Lower leg skin (tissue), 4 donors: Measurements from ENCODE around the gene PRICKLE2. TPM values are rescaled to one million over a fixed set of nuclear protein-coding genes. Genes with fewer than 3 reads are reported as not detected.

Source experiments
- DNase-seq, 2 donors: peaks; one replicate each; pipeline ENCODE4 v3.0.0-alpha.2; 2019; ENCODE audit warnings: low spot score in 2 of 2
- H3K4me3 ChIP-seq: fragments of 200-600 bp; sonication (generic); 2 replicates; pipeline ENCODE4 v1.5.1; 2017; ENCODE audit warnings: mild to moderate bottlenecking, low read depth; ENCODE audit not compliant: poor library complexity, severe bottlenecking
- POLR2A ChIP-seq, 2 donors: fragments of 450-650 bp; IDR thresholded peaks; one replicate each; pipeline ENCODE4 v1.6.1; 2016 to 2017; ENCODE audit warnings: antibody characterized with exemption in 2 of 2, mild to moderate bottlenecking in 1 of 2, moderate library complexity in 1 of 2
- WGBS, 2 donors: methylation state at CpG; one replicate each; pipeline ENCODE4 v1.1.5; 2018; 5-methylcytosine and 5-hydroxymethylcytosine counted together
- intact Hi-C: fragments of 100-400 bp; cut with DNase I; formaldehyde crosslinking; loops from one replicate; pipeline ENCODE4 v1.15.0; 2023; ENCODE audit warnings: low total_unique reads
- total RNA-seq, 4 donors: library from RNA; depleted of rRNA; stranded (reverse); fragments of >200 nt; gene quantifications; one replicate each; pipeline ENCODE4 v1.1.0, GENCODE V29; 2016
- TF ChIP-seq, protein P1 (sequence below), 3 donors: fragments of 450-650 bp; IDR thresholded peaks; one replicate each; pipeline ENCODE4 v1.5.1; 2016; ENCODE audit warnings: antibody characterized with exemption in 3 of 3, mild to moderate bottlenecking in 3 of 3, moderate library complexity in 2 of 3

The PRICKLE2 gene
- total RNA-seq, 4 donors from 2014 or later = 10.2 to 18.7 (median 11.7) TPM

DNA sequence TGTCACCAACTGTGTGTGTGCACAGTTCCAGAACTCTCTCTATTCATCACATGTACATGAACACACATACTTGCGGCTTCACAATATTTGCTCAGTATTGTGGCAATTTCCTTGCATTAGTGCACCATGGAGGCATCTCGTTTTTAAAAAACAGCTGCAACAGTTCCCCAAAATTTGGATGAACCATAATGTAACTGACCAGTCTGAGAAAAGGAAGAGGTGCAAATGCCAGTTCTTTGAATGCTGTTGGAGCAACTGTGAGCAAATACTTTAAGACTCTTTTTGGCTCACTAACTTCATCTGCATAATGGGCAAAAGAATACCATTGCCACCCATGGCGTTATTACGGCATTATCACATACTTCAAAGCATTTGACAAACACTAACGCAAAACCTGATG, 163.6 kb downstream of the PRICKLE2 start:
- H3K4me3 ChIP-seq = no peak overlapping the region
- intact Hi-C loops = no loop called here
- no peak for DNase-seq
- TF ChIP-seq, protein P1, sequence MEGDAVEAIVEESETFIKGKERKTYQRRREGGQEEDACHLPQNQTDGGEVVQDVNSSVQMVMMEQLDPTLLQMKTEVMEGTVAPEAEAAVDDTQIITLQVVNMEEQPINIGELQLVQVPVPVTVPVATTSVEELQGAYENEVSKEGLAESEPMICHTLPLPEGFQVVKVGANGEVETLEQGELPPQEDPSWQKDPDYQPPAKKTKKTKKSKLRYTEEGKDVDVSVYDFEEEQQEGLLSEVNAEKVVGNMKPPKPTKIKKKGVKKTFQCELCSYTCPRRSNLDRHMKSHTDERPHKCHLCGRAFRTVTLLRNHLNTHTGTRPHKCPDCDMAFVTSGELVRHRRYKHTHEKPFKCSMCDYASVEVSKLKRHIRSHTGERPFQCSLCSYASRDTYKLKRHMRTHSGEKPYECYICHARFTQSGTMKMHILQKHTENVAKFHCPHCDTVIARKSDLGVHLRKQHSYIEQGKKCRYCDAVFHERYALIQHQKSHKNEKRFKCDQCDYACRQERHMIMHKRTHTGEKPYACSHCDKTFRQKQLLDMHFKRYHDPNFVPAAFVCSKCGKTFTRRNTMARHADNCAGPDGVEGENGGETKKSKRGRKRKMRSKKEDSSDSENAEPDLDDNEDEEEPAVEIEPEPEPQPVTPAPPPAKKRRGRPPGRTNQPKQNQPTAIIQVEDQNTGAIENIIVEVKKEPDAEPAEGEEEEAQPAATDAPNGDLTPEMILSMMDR (IDR thresholded peaks at IDR 0.05) = no peak
- TF ChIP-seq POLR2A (IDR thresholded peaks at IDR 0.05) = no peak
- 77% methylated on average over 5 of the region's 5 CpGs for WGBS, 2 donors

DNA sequence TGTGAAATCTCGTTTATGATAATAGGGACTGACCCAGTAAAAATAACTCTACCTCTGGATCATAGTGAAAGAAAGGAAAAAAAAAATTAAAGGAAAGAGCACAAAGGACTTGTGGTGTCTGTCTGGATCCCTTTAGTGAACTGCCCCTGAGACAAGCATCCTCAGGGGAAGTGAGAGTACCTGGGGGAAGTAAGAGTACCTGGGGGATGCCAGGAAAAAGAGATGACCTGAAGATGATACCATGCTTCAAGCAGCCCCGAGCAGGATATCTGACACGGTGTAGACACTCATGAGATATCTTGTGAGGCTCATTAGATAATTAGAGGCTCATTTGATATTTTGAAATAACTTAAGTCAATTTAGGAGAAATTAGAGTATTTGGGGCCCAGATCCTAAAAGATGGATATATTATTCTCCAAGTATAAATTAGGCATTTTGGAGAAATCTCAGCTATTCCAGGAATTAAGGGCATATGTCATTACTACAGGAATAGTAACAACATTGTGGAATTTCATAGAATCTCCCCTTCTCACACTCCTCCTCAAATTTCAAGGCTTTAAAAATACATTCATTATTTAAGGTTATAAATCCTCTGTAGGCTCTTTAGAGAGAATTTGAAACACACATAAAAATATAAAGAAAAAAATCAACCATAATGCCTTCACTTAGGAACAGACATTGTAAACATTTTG, 165.6 kb downstream of the PRICKLE2 start:
- no peak for DNase-seq
- intact Hi-C loops = no loop called here
- H3K4me3 ChIP-seq = no peak overlapping the region
- TF ChIP-seq, protein P1 (IDR thresholded peaks at IDR 0.05) = no peak
- no peak for TF ChIP-seq POLR2A (IDR thresholded peaks at IDR 0.05)
- 85 to 89% methylated on average over 3 of the region's 3 CpGs for WGBS, 2 donors

DNA sequence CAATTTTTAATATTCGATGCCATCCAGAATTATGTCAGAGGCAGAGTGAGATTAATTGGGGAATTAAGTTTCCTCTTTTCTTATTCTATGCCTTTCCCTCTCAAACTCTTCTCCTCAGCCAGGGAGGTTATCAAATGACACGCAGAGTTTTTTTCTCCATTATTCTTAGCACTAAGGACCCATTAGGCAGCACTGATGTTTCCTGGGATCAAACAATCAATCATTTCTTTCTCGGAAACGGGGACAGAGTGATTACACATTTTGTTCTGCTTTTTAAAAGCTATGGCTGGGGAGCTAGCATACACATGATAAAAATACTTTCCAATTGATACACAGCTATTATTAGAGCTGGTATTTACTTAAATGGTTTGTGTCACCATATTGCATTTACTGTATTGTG, 166.7 kb downstream of the PRICKLE2 start:
- DNase-seq = no peak
- WGBS, 2 donors = 67 to 77% methylated on average over 4 of the region's 4 CpGs
- intact Hi-C loops = no loop called here
- no peak overlapping the region for H3K4me3 ChIP-seq
- TF ChIP-seq, protein P1 (IDR thresholded peaks at IDR 0.05) = no peak
- no peak for TF ChIP-seq POLR2A (IDR thresholded peaks at IDR 0.05)

DNA sequence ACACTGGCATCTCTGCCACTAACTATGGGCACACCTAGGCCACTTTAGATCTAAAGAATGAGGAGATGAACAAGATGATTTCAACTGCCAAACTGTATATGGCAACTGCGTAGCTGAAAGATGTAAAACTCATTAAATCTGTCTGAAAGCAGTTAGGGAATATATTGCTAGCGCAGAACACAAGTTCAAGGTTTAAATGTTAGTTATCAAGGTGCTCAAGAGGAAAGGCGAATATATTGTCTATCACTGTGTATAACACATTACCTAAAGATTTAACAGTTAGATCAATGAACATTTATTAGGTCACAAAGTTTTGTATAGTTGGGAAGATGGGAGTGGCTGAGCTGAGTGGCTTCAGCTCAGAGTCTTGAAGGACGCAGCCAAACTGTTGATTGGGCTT, 168.0 kb downstream of the PRICKLE2 start:
- 89 to 97% methylated on average over 4 of the region's 4 CpGs for WGBS, 2 donors
- no peak for TF ChIP-seq POLR2A (IDR thresholded peaks at IDR 0.05)
- TF ChIP-seq, protein P1 (IDR thresholded peaks at IDR 0.05) = no peak
- intact Hi-C loops = no loop called here
- H3K4me3 ChIP-seq = no peak overlapping the region
- no peak for DNase-seq

DNA sequence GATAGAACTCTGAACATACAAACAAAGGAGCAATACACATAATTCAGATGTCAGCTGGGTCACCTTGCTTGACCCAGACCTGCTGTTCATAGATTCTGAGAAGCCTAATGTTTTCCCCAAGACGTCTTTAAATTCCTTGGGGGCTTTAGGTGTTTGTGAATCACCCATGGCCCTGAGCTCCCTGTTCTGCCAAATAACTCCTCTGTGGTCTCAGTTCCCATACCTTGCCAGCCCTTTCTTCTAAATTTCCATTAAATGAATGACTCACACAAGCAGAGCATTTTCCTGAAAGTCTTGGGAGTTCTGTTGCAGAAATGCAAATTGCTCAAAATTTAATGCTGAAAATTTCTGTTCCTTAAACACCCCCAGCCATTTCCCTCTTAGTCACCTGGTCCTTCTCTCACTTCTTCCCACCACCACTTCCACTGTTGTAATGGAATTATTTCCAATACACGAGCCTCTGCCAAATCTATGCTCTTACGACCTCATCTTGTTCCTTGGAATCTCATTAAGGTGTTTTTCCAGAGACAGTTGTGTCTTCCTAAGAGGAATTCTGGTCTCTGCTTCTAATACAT, 168.6 kb downstream of the PRICKLE2 start:
- DNase-seq = no peak
- no peak overlapping the region for H3K4me3 ChIP-seq
- 57 to 67% methylated on average over 3 of the region's 3 CpGs for WGBS, 2 donors
- TF ChIP-seq, protein P1 (IDR thresholded peaks at IDR 0.05) = no peak
- no peak for TF ChIP-seq POLR2A (IDR thresholded peaks at IDR 0.05)
- intact Hi-C loops = no loop called here
